NCI-H510A treated with DMSO at 0.1 percent for 48 hours (cell line): ENCODE results near the gene C11orf24.
"Not testable (repeated sequence)": the region's sequence is repeated elsewhere in the genome, so short reads cannot be mapped to it uniquely, and the experiment has no call there.

Source experiments
- DNase-seq: peaks from one replicate; lab custom pipeline; 2025; lab: John Stamatoyannopoulos, UW

C11orf24 gene

DNA sequence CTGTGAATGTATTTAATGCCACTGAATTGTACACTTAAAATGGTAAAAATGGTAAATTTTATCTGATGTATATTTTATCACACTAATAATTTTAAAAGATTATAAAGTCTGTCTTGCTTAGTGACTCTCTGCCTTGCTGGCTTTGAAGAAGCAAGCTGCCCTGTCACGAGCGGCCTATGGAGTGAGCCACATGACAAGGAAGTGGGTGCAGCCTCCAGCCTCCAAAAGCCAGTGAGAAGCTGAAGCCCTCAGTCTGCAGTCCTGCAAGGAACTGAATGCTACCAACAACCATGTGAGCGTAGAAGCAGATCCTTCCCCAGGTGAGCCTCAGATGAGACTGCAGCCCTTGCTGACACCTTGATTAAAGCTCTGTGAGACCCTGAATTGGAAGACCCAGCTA, 20.0 kb downstream of the C11orf24 start:
- DNase-seq, result no peak

DNA sequence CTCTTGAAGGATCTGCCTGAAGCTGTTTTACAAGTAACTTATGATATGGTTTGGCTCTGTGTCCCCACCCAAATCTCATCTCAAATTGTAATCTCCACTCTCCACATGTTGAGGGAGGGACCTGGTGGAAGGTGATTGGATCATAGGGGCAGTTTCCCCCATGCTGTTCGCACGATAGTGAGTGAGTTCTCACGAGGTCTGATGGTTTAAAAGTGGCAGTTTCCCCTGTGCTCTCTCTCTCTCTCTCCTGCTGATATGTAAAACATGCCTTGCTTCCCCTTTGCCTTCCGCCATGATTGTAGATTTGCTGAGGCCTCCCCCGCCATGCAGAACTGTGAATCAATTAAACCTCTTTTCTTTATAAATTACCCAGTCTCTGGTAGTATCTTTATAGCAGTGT, 26.9 kb downstream of the C11orf24 start:
- not testable (repeated sequence) for DNase-seq

DNA sequence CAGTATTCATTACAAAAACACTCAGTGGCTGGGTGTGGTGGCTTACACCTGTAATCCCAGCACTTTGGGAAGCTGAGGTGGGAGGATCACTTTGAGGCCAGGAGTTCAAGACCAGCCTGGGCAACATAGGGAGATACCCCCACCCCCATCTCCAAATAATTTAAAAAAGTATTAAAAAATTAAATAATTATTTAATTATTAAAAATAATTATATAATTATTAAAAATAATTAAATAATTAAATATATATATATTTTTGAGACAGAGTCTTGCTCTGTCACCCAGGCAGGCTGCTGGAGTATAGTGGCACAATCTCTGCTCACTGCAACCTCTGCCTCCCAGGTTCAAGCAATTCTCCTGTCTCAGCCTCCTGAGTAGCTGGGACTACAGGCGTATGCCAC, 27.9 kb downstream of the C11orf24 start:
- not testable (repeated sequence) for DNase-seq

DNA sequence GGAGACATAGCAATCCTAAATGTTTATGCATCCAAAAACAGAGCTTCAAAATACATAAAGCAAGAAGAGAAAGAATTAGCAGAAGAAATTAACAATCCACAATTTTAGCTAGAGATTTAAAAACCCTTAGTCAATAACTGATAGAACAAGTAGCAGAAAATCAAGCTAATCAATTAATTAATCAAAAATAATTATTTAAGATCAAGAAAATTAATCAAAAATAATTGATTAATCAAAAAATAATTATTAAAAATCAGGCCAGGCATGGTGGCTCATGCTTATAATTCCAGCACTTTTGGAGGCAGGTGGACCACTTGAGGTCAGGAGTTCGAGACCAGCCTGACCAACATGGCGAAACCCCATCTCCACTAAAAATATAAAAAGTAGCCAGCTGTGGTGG, 29.2 kb downstream of the C11orf24 start:
- no peak for DNase-seq

DNA sequence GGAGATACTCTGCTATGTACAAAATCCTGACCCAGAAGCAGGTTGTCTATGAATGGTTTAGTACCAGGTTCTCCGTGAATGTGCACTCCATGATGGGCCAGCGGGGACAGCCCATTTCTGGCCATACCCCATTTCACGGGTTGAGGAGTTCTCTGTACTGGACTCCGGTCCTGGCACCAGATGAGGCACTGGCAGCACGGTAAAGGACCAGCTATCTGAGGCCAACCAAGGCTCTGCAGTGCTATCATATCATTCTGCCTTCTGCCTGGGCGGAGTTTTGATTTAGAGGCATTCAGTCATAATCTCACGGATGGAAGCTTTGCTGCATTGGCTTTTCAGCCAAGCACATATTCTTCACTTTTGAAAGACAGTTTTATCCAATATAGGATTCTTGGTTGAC, 40.2 kb downstream of the C11orf24 start:
- DNase-seq, result no peak

DNA sequence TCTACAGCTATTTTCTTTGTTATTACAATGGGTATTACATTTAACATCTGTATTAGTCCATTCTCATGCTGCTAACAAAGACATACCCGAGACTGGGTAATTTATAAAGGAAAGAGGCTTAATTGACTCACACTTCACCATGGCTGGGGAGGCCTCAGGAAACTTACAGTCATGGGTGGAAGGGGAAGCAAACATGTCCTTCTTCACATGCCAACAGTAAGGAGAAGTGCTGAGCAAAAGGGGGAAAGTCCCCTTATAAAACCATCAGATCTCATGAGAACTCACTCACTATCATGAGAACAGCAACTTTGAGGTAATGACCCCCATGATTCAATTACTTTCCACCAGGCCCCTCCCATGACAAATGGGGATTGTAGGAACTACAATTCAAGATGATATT, 42.2 kb downstream of the C11orf24 start:
- no peak for DNase-seq

DNA sequence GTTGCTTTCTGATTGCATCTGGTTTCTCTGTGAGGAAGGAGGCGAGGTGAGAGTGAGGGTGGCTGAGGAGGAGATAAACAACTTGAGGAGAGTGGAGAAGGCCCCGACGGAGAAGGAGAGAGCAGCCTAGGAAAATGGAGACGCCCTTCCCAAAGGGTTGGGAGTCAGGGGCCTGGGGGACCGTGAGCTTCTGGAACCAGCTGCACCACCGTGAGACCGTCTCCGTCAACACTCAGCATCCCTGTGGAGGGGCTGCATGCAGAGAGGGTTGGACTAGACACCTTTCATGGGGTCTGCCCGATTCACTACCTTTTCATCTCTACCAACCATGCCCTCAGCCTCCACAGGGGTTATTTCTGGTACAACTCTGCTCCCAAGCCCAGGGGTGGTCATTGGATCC, 45.4 kb downstream of the C11orf24 start:
- no peak for DNase-seq

DNA sequence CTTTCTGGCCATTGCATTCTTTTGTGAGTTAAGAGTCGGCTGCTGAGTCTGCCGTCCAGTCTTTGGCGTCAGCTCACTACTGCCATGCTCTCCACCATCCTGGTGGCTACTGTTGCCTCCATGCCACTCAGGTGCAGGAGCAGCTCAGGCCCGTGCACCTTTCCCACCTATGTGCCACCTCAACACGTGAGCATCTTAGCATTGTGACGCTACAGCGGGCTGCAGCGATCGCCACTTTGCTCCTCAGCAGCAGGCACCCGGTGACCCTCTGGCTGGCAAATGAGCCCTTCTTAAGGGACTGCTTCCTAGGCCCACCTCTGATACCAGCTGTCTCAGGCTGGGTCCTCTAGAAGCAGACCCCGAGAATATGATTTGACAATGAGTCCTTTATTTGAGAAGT, 47.2 kb downstream of the C11orf24 start:
- DNase-seq, result no peak

DNA sequence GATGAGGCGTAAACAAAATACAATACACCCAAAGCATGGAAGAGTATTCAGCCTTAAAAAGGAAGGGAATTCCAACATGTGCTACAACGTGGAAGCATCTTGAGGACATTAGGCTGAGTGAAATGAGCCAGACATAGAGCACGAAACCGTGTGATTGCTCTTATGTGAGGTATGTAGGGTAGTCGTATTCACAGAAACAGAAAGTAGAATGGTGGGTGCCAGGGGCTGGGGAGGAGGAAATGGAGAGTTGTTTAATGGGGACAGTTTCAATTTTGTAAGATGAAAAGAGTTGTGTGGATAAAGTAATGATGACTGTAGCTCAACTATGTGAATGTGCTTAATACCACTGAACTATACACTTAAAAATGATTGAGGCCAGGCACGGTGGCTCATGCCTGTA, 48.5 kb downstream of the C11orf24 start:
- no peak for DNase-seq

DNA sequence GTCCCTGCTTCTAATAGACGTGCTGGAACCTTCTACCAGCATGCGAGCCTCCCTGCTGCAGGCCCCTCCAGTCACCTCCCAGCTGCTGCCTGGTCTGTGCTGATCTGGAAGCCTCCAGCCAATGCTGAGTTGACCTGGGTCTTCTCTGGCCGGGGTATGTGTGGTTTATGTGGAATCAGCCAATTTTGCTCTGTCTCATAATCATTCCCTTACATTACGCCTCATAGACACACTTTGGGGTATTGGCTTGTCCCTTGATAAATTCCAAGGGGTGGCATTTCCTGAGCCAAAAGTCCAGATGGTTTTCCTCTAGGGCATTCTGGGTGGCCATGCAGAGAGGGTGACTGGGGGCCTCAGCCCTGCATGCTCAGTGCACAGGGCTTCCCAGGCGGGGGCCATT, 50.4 kb downstream of the C11orf24 start:
- no peak for DNase-seq

DNA sequence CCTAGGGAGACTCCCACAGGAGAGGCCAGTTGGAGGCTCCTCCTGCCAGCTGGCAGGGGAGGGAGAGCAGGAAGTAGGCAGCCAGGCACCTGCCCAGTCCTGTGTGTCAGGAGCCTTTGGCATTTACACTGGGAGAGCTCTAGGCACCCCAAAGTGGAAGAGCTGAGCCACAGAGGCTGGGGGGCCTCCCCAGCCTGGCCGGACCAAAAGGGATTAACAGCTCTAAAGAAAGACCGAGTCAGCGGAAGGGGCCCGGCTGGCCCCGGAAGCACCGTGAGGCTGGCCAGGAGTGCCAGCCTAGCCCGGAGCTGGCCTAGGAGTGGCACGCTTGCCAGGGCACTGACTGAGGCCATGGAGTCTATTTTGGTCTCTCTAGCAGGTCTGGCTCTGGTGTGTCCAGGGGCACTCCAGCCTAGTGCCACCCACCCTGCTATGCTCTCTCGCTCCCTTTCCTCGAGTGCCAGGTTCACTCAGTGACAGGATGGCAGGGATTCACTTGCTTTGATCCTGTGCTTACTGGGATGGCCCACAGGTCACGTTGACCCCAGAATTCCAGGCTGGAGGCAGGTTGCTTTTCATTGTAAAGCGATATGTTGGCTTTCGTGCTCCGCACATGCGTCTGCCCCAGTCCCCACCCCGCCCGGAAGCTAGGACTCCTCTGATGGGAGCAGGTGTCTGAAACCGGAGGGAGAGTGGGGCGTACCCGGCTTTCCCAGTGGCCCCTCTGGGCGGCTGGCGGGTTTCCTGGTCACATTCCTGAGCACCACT, 55.4 kb downstream of the C11orf24 start:
- peak; percentile 62 for DNase-seq

DNA sequence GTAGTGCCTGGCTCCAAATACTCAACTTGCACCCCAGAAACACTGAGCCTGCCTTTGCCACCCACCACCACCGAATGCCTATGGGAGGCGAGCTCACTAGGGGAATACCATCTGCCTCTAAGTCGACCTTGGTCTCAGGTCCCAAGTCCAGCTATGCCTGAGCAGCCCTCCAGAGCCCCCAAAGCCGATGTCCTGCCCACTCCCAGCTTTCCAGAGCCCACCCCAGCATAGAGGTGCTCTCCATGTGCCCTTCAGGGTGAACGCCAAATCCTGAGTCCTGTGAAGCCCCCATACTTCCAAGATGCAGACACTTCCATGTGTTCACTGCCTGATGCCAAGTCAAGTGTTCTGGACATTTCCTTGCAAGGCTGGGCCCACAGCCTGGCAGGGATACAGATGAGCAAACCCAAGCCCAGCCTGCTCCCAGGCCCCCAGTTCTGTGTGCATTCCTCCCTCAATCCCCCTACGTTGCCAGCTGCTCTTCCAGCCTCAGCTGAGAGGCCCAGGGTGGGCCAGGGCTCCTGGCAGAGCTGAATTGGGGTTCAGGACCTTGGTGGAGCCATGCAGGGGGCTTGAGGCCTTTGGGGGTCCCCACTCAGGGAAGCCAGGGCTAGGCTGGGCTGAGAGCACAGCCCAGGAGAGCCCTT, 56.1 kb downstream of the C11orf24 start:
- no peak for DNase-seq

DNA sequence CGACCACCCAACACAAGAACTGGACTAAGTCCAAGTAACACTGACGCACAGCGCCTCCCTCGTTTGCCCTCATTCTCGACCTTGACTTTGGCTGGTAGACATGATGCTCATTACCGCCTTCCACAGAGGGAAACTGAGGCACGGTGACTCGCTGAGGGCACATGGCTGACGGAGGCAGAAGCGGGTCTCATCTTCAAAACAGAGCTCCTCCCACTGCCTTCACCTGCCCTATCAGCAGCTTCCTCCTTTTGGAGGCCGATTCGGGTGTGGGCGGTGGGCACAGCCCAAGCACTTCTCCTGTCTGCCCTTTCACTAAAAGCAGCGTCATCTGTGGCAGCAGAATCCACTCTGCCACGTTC, 56.7 kb downstream of the C11orf24 start:
- no peak for DNase-seq

DNA sequence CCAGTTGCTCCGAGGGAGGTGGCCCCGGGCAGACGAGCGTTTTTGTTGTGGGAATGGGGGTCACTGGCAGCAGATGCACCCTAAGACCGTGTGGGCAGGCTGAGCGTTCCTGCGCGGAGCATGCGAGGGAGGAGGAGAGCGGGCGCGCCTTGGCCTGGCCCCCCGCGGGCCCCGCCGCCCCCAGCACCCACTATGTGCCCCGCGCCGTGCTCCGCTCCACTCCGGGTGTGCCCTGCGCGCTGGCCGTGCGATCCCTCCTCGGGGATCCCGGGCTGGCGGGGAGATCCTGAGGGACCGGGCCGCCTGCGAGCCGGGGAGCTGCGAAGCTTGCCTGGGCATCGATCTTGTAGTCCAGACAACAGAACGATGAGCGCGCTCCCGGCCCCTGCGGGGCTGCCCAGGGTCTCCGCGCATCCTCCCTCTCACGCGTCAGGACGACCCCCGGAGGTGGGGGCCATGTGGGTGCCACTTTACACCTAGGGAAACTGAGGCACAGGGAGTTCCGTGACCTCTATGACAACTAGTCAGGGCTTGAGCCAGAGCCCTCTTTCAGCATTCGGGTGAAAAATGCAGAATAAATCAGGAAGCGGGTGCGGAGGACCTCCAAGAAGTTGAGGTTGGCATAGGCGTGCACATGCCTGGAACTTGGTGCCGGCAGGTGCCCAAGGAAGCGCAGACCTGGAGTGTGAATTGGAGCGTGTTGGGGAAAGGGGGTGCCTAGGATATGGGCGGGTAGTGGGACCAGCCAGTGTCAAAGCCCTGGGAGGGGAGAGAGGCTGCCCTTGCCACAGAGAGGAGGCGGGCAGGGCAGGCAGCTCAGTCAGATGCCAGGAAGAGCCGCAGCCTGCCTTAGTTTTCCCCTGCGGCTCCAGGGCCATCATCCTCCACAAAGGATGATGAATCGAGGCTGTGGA, 57.3 kb downstream of the C11orf24 start:
- DNase-seq, result no peak

DNA sequence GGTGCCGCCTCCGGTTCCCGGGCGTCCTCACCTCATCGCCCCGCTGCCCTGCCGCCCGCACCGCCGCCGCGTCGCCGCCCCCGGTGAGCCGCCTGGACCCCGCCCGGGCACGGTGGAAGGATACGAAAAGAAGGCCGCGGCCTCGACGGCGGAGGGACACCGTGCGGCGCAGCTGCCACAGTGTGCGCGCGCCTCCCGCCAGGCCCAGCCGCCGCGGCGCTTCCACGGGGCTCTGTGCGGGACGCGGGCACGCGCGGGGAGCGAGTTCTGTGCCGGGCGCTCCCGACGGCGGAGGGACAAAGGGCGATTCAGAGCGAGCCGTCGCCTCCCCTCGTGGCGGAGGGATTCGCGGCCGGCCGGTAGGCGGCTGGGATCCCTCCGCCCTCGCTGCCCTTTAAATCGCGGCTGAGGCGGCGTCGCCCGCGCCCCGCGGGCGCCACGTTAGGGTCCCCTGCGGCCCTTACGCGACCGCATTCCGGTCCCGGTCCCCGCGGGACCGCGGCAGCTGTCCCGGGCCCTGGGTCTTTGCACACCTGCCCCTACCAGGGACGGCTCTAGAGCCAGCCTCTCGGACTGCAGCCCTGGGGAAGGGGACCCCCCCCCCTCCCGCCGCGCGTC, 58.1 kb downstream of the C11orf24 start:
- DNase-seq, result peak; percentile 97

DNA sequence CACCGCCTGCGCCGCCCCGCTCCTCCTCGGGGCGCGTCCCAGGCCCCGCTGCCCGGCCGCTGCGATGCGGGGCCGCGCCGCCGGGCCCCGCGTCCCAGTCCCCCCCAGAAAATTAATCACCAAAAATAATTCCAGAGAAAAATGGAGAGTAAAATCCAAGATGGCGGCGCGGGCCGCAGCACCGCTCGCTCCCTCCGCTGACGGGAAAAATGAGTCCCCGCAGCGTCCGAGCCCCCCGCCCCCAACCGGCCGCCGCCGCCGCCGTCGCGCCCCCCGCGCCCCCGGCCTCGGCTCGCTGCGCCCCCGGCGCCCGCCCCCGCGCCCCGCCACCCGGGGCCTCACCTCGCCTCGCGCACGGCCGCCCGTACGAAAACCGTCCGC, 58.6 kb downstream of the C11orf24 start, which contains the start of gene KMT5B:
Gene KMT5B (minus strand): TSS at position 162 of the 381 bp plus-strand sequence. CDS start 23,220 bp downstream, outside the sequence.
- peak; percentile 58 for DNase-seq

DNA sequence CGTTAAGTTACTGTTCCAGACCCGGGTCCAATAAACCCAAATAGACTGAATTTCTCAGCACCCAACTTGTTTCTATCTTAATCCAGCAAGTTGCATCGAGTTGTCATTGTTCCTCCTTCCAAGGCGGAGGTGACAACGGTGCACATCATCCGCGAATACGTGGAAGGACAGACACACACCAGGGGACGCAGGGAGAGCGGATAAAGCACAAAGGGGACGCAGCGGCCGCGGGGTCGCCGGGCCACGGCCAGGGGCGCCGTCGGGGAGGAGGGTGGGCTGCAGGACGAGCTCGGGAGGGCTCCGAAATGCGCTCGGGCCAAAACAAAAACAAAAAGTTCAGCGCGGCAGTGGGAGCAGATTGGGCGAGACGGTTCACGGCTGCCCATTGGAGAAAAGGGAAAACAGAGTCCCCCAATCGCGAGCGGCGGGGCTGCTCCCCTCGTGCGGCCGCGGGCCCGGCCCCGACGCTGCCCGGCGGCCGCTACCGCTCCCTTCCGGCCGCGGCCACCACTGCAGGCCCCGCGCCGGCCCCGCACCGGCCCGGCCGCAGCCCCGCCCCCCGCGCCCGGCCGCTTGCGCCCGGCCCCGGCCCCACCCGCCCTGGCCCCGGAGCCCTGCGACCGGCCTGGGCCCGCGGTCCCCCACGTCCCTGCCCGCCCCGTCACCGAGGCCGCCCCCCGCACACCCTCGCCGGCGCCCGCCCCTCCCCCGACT, 59.2 kb downstream of the C11orf24 start:
- peak; percentile 66 for DNase-seq

DNA sequence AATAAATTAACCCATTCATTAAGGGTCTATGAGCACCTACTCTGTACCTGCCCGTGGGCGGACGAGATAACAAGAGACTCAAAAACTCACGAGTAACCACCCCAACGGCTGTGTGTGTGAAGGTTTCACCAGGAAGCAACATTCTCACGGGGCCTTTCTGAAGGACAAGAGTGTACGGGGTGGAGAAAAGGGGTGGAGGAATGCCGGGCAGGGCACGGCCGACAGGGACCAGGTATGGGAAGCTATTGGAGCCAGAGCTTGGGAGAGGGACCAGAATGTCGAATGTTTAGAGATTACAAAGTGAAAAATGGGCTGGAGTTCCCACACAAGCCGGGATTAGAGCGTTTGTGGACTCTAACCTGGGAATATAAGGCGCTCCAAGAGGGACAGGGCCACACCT, 60.2 kb downstream of the C11orf24 start:
- DNase-seq, result peak; percentile 28
